Renal pelvis (tissue), 4 donors: ENCODE data around the gene MAP3K14. TPM values are rescaled to one million over a fixed set of nuclear protein-coding genes. Genes with fewer than 3 reads are reported as not detected.

Source experiments
- DNase-seq: peaks from one replicate; pipeline ENCODE4 v3.0.0-alpha.2; 2013
- polyA plus RNA-seq, 3 donors: library from polyadenylated mRNA; unstranded; fragments of 120-200 nt; gene quantifications; one replicate each; pipeline ENCODE4 v1.2.1, GENCODE V29; 2013; ENCODE audit not compliant: insufficient read length in 3 of 3

Gene MAP3K14
- polyA plus RNA-seq, 3 donors = 5.7 to 7.3 (median 7.3) TPM

GRCh38 chr17:45341533-45342158 lies 24.8 kb upstream of the MAP3K14 start:
- peak; percentile 41 for DNase-seq

- DNase-seq = no peak
Observed at GRCh38 chr17:45339646-45340605, 23.1 kb upstream of the MAP3K14 start.

- no peak for DNase-seq
Observed at GRCh38 chr17:45338996-45339535, 22.2 kb upstream of the MAP3K14 start.

- DNase-seq = no peak
Observed at GRCh38 chr17:45338023-45338781, 21.4 kb upstream of the MAP3K14 start.

- no peak for DNase-seq
Observed at GRCh38 chr17:45336390-45337182, 19.8 kb upstream of the MAP3K14 start.

- no peak for DNase-seq
Observed at GRCh38 chr17:45335721-45336120, 18.9 kb upstream of the MAP3K14 start.

GRCh38 chr17:45334701-45335677 lies 18.2 kb upstream of the MAP3K14 start:
- no peak for DNase-seq

- no peak for DNase-seq
Observed at GRCh38 chr17:45334231-45334630, 17.4 kb upstream of the MAP3K14 start.

GRCh38 chr17:45333702-45334092 lies 16.9 kb upstream of the MAP3K14 start:
- no peak for DNase-seq

GRCh38 chr17:45332989-45333701 lies 16.3 kb upstream of the MAP3K14 start:
- no peak for DNase-seq

GRCh38 chr17:45332505-45332904 lies 15.7 kb upstream of the MAP3K14 start:
- DNase-seq = no peak

- no peak for DNase-seq
Observed at GRCh38 chr17:45326626-45327025, 9.8 kb upstream of the MAP3K14 start.

GRCh38 chr17:45325810-45326209 lies 9.0 kb upstream of the MAP3K14 start:
- no peak for DNase-seq

- DNase-seq = no peak
Observed at GRCh38 chr17:45324336-45324735, 7.5 kb upstream of the MAP3K14 start.

GRCh38 chr17:45322168-45322567 lies 5.3 kb upstream of the MAP3K14 start:
- DNase-seq = no peak

- peak; percentile 80 for DNase-seq
Observed at GRCh38 chr17:45320931-45321461, 4.2 kb upstream of the MAP3K14 start.

GRCh38 chr17:45320349-45320930 lies 3.6 kb upstream of the MAP3K14 start:
- no peak for DNase-seq

- DNase-seq = no peak
Observed at GRCh38 chr17:45319239-45319703, 2.5 kb upstream of the MAP3K14 start.
